ENCODE measurements around the gene CAPNS1. TPM values are rescaled to one million over a fixed set of nuclear protein-coding genes. Genes with fewer than 3 reads are reported as not detected.
A peak's percentile ranks its signal among the peaks of the same experiment; 100 is the strongest.

CAPNS1 gene
- 487 TPM for polyA plus RNA-seq (2013, experiment 1 of 2)
- 492 TPM for polyA plus RNA-seq (2013, experiment 2 of 2)

DNA sequence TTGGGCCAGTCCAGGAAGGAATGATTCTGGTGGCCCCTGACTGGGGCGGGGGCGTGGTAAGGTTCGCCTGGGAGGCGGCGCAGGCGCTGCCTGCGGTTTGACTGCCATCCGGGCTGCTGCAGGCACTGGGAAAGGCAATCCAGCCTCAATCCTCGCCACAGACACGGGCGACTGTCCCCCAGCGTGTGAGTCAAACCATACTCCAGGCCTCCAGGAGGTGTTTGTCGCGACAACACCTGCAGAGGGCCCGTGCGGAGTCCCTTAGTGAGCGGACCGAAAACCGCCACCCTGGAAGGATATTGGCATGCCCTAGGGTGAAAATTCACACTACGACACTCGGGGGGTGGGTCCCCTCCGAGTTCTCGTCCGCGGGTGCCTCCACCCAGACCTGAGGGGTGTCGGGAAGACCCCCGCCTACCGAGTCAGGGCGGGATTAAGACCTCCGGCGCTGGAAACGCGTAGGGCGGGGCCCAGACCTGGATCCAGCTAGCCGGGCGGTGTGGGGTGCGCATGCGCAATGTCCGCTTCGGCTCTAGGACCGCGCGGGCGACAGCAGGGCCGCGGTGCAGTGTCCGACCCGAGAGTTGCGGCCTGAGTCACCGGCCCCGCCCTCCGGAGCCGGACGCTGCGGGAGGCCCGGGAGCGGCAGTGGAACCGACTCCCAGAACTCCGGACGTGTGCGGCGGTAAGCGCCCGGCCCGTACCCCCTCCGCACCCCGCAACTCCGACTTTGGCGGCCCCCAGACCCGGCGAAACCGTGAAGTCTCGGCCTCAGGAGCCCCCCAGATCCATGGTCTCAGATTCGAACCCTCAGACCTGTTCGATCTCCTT lies at the start of gene CAPNS1:
CAPNS1 (plus strand) TSS at position 594 of the 831 bp plus-strand sequence. CDS start 946 bp downstream, outside the sequence.
- peak within 1 kb of the TSS; percentile 84 for H2AK5ac ChIP-seq (ENCODE audit: low read length)
- H2BK5ac ChIP-seq (ENCODE audit: low read length) = peak within 1 kb of the TSS; percentile 57
- no peak within 1 kb of the TSS for H4K8ac ChIP-seq (ENCODE audit: low read depth, low read length)
- peak within 1 kb of the TSS; percentile 15 for H3K23ac ChIP-seq (ENCODE audit: low read length)
- no peaks in the 10 kb centered on the region for H3K27me3 ChIP-seq (ENCODE audit: insufficient read depth, low read length, poor library complexity)
- peak within 1 kb of the TSS; percentile 82 for H3K27ac ChIP-seq (ENCODE audit: low read depth, low read length)
- peak within 1 kb of the TSS; percentile 99 for H3K56ac ChIP-seq (ENCODE audit: low read length)
- peaks cover 13% of the 10 kb centered on the region for H3K79me2 ChIP-seq (ENCODE audit: control insufficient read depth, insufficient read depth, low read length)
- H3K4ac ChIP-seq (ENCODE audit: low read depth, low read length) = peak within 1 kb of the TSS; percentile 98
- DNase-seq = peak; percentile 98
- peak within 1 kb of the TSS; percentile 95 for H3K18ac ChIP-seq (ENCODE audit: low read length)
- H3K4me2 ChIP-seq (ENCODE audit: low read length) = peak within 1 kb of the TSS; percentile 74
- whole genome bisulfite sequencing (ENCODE audit: extremely low coverage, insufficient coverage, low lambda C conversion rate) = no CpG with 5 or more reads among the region's 75 CpGs
- peak within 1 kb of the TSS; percentile 80 for H3K4me3 ChIP-seq (ENCODE audit: low read length)
- peaks cover 3% of the 10 kb centered on the region for H3K4me1 ChIP-seq (ENCODE audit: control insufficient read depth, low read depth, low read length)
- peak within 1 kb of the TSS; percentile 97 for H3K9ac ChIP-seq (ENCODE audit: low read length)
- peak within 1 kb of the TSS; percentile 88 for H2BK120ac ChIP-seq (ENCODE audit: low read depth, low read length)
- H4K5ac ChIP-seq (ENCODE audit: low read length) = no peak within 1 kb of the TSS
- no peak within 1 kb of the TSS for H2BK15ac ChIP-seq (replicated peaks; ENCODE audit: low read depth)
- peaks cover 10% of the 10 kb centered on the region for H3K36me3 ChIP-seq (ENCODE audit: control insufficient read depth, insufficient read depth, low read length)
- peaks cover 12% of the 10 kb centered on the region for H3K79me1 ChIP-seq (ENCODE audit: low read length)

DNA sequence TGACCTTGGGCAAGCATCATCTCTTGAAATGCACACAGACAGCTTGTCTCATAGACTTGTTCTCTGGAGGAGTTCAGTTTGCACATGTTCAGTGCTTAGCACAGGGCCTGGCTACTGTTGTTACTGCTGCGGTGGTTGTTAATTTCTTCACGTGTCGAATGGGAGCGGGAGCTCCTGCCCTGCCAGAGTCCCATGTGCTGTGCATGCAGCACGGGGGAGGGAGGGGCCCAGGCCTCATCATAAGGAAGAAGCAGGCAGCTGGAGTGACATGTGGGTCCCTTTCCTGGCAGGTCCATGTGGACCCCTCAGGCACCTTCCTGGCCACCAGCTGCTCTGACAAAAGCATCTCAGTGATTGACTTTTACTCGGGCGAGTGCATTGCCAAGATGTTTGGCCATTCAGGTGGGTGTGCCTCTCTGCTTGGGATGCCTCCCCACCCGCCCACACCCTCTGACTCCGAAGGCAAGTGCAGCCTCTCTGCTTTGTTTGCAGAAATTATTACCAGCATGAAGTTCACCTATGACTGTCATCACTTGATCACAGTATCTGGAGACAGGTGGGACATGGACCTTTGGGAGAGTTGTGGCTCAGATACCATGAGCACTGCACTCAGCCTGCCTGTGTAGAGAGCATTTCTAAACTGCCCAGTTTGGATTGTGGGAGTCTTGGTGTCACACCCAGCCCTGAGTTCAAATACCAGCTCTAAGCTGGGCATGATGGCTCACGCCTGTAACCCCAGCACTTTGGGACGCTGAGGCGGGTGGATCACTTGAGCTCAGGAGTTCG lies 48.8 kb upstream of the CAPNS1 start:
- Histone ChIP-seq H3K23ac (ENCODE audit: low read length) (no peak overlapping the region), H3K18ac (ENCODE audit: low read length) (no peak overlapping the region), H3K4me3 (ENCODE audit: low read length) (no peak overlapping the region), H3K4me2 (ENCODE audit: low read length) (no peak overlapping the region), H3K36me3 (ENCODE audit: control insufficient read depth, insufficient read depth, low read length) (peaks cover 8% of the 10 kb centered on the region), H4K8ac (ENCODE audit: low read depth, low read length) (no peak overlapping the region), H2BK15ac (replicated peaks; ENCODE audit: low read depth) (no peak overlapping the region), H3K79me2 (ENCODE audit: control insufficient read depth, insufficient read depth, low read length) (no peaks in the 10 kb centered on the region), H2BK5ac (ENCODE audit: low read length) (no peak overlapping the region), H3K4me1 (ENCODE audit: control insufficient read depth, low read depth, low read length) (no peaks in the 10 kb centered on the region), H3K27me3 (ENCODE audit: insufficient read depth, low read length, poor library complexity) (no peaks in the 10 kb centered on the region), H4K5ac (ENCODE audit: low read length) (no peak overlapping the region), H2BK120ac (ENCODE audit: low read depth, low read length) (no peak overlapping the region), H3K79me1 (ENCODE audit: low read length) (no peaks in the 10 kb centered on the region), H3K56ac (ENCODE audit: low read length) (no peak overlapping the region), H3K27ac (ENCODE audit: low read depth, low read length) (no peak overlapping the region), H3K4ac (ENCODE audit: low read depth, low read length) (no peak overlapping the region), H3K9ac (ENCODE audit: low read length) (no peak overlapping the region), H2AK5ac (ENCODE audit: low read length) (no peak overlapping the region)
- WGBS (ENCODE audit: extremely low coverage, insufficient coverage, low lambda C conversion rate) = no CpG with 5 or more reads among the region's 13 CpGs
- no peak for DNase-seq

DNA sequence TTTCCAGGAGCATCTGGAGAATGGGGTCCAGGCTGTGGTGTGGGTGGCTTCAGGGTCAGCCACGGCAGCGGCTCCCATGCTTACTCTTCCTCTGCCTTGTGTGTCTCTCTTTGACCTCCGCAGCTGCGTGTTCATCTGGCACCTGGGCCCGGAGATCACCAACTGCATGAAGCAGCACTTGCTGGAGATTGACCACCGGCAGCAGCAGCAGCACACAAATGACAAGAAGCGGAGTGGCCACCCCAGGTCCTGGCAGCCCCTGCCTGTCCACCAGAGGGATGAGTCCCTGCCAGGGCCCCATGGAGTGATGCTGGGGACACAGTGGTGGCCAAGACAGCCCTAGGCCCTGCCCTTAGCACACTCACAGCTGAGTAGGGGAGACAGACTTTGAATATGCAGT lies 47.3 kb upstream of the CAPNS1 start:
- Histone ChIP-seq H3K36me3 (ENCODE audit: control insufficient read depth, insufficient read depth, low read length) (peaks cover 7% of the 10 kb centered on the region), H2BK15ac (replicated peaks; ENCODE audit: low read depth) (no peak overlapping the region)

DNA sequence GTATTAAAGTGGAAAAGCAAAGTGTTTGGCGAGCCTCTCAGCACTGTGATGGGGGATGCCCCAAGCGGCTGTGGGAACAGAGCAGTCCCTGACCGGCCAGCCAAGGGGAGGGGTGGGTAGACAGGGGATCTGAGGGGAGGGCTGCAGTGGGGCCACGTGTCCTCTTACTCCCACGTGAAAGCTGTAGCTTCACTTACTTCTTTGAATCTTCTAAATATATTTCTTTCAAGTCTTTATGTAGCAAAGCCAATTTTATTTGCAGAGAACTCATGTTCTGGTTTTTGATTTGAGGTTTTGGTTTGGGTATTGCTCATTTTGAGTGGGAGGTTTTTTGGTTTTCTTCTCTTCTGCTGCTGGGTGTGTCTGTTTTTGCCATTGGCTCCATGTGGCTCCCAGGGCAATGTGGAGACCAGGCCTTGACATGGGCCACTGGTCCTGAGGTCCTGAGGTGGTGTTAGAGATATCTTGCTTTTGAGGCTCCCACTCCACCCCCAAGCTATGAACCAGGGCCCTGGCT lies 46.7 kb upstream of the CAPNS1 start:
- Histone ChIP-seq H3K9ac (ENCODE audit: low read length) (no peak overlapping the region), H3K4me2 (ENCODE audit: low read length) (no peak overlapping the region), H2AK5ac (ENCODE audit: low read length) (no peak overlapping the region), H3K4me1 (ENCODE audit: control insufficient read depth, low read depth, low read length) (no peaks in the 10 kb centered on the region), H3K27me3 (ENCODE audit: insufficient read depth, low read length, poor library complexity) (no peaks in the 10 kb centered on the region), H4K5ac (ENCODE audit: low read length) (no peak overlapping the region), H3K36me3 (ENCODE audit: control insufficient read depth, insufficient read depth, low read length) (peaks cover 7% of the 10 kb centered on the region), H3K27ac (ENCODE audit: low read depth, low read length) (no peak overlapping the region), H3K79me2 (ENCODE audit: control insufficient read depth, insufficient read depth, low read length) (no peaks in the 10 kb centered on the region), H3K56ac (ENCODE audit: low read length) (no peak overlapping the region), H4K8ac (ENCODE audit: low read depth, low read length) (no peak overlapping the region), H3K79me1 (ENCODE audit: low read length) (no peaks in the 10 kb centered on the region), H2BK5ac (ENCODE audit: low read length) (no peak overlapping the region), H3K18ac (ENCODE audit: low read length) (no peak overlapping the region), H3K4ac (ENCODE audit: low read depth, low read length) (no peak overlapping the region), H2BK15ac (replicated peaks; ENCODE audit: low read depth) (no peak overlapping the region), H2BK120ac (ENCODE audit: low read depth, low read length) (no peak overlapping the region), H3K4me3 (ENCODE audit: low read length) (no peak overlapping the region), H3K23ac (ENCODE audit: low read length) (no peak overlapping the region)
- no peak for DNase-seq
- no CpG with 5 or more reads among the region's 5 CpGs for WGBS (ENCODE audit: extremely low coverage, insufficient coverage, low lambda C conversion rate)

More for the DNA sequence above, 47.3 kb upstream of the CAPNS1 start:
- Histone ChIP-seq H3K4me2 (ENCODE audit: low read length) (no peak overlapping the region), H4K8ac (ENCODE audit: low read depth, low read length) (no peak overlapping the region), H3K27me3 (ENCODE audit: insufficient read depth, low read length, poor library complexity) (no peaks in the 10 kb centered on the region), H3K9ac (ENCODE audit: low read length) (no peak overlapping the region), H3K79me2 (ENCODE audit: control insufficient read depth, insufficient read depth, low read length) (no peaks in the 10 kb centered on the region), H3K4me3 (ENCODE audit: low read length) (no peak overlapping the region), H2AK5ac (ENCODE audit: low read length) (no peak overlapping the region), H4K5ac (ENCODE audit: low read length) (no peak overlapping the region), H2BK5ac (ENCODE audit: low read length) (no peak overlapping the region), H3K18ac (ENCODE audit: low read length) (no peak overlapping the region), H3K23ac (ENCODE audit: low read length) (no peak overlapping the region), H3K4ac (ENCODE audit: low read depth, low read length) (no peak overlapping the region), H3K79me1 (ENCODE audit: low read length) (no peaks in the 10 kb centered on the region), H2BK120ac (ENCODE audit: low read depth, low read length) (no peak overlapping the region), H3K27ac (ENCODE audit: low read depth, low read length) (no peak overlapping the region), H3K56ac (ENCODE audit: low read length) (no peak overlapping the region), H3K4me1 (ENCODE audit: control insufficient read depth, low read depth, low read length) (no peaks in the 10 kb centered on the region)
- DNase-seq = no peak
- WGBS (ENCODE audit: extremely low coverage, insufficient coverage, low lambda C conversion rate) = no CpG with 5 or more reads among the region's 7 CpGs

DNA sequence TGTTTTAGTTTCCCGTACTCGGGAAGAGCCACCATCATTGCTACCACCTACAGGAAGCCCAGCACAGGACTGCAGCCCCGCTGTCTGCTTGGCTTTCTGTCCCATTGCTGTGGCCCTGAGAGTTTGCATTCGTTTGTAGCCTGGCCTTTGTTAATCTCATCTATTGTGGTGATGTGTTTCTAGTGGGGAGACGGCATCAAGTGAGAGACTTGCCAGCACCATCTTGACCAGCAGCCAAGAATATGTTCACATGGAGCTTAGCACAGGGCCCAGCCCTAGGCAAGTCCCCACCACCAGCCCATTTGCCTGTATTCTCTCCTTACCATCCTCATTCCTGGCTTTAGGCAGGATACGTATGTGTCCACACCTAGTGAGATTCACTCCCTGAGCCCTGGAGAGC lies 46.2 kb upstream of the CAPNS1 start:
- peaks cover 5% of the 10 kb centered on the region for H3K36me3 ChIP-seq (ENCODE audit: control insufficient read depth, insufficient read depth, low read length)
- H2BK5ac ChIP-seq (ENCODE audit: low read length) = no peak overlapping the region
- no peak overlapping the region for H4K5ac ChIP-seq (ENCODE audit: low read length)
- H3K79me1 ChIP-seq (ENCODE audit: low read length) = no peaks in the 10 kb centered on the region
- H3K23ac ChIP-seq (ENCODE audit: low read length) = no peak overlapping the region
- H3K27ac ChIP-seq (ENCODE audit: low read depth, low read length) = no peak overlapping the region
- no peak overlapping the region for H3K9ac ChIP-seq (ENCODE audit: low read length)
- no peak for DNase-seq
- H3K4ac ChIP-seq (ENCODE audit: low read depth, low read length) = no peak overlapping the region
- H2BK120ac ChIP-seq (ENCODE audit: low read depth, low read length) = no peak overlapping the region
- no peak overlapping the region for H3K4me3 ChIP-seq (ENCODE audit: low read length)
- H3K79me2 ChIP-seq (ENCODE audit: control insufficient read depth, insufficient read depth, low read length) = no peaks in the 10 kb centered on the region
- H3K56ac ChIP-seq (ENCODE audit: low read length) = no peak overlapping the region
- H2AK5ac ChIP-seq (ENCODE audit: low read length) = no peak overlapping the region
- no peak overlapping the region for H3K4me2 ChIP-seq (ENCODE audit: low read length)
- H3K18ac ChIP-seq (ENCODE audit: low read length) = no peak overlapping the region
- no peaks in the 10 kb centered on the region for H3K4me1 ChIP-seq (ENCODE audit: control insufficient read depth, low read depth, low read length)
- no peaks in the 10 kb centered on the region for H3K27me3 ChIP-seq (ENCODE audit: insufficient read depth, low read length, poor library complexity)
- WGBS (ENCODE audit: extremely low coverage, insufficient coverage, low lambda C conversion rate) = no CpG with 5 or more reads among the region's 6 CpGs
- no peak overlapping the region for H2BK15ac ChIP-seq (replicated peaks; ENCODE audit: low read depth)
- no peak overlapping the region for H4K8ac ChIP-seq (ENCODE audit: low read depth, low read length)
